ENCODE data around the gene CEP131.

Gene CEP131

DNA sequence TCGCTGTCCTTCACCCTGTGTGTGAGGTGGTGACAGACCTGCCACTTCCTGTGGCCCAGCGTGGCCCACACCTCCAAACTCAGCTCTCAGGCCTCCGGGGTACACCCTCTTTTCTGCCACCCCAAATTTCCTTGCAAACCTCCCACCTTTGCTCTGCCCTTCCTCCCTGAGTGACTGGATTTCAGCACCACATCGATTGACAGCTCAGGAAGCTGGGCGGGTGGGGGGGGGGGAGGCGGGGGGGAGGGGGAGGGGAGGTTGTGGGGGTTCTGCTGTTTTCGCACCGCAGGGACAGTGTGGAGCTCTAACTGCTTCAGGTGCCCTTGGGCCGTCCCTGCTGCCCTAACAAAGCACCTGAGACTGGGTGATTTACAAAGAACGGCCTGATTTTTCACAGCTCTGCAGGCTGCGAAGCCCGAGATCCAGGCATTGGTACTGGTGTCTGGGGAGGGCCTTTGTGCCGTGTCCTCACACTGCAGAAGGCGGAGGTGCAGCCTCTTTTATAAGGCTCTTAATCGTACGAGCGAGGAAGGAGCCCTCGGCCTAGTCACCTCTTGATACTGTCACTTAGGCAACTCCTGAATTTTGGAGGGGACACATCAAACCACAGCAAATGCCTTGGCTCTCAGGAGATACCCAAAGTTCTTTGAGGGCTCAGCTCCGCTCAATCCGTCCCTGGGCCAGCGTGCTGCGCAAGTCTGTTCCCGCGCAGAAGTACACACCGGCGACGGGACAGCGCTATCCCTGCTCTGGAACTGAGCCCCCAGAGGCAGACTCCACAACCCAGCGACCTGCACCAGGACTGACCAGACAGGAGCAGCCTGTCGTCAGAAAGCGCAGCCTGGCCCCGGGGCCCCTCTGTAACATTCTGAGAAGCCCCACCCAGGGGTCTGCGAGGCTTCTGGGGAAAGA, 19.9 kb upstream of the CEP131 start:
- Histone ChIP-seq H3K36me3 (ENCODE audit: control insufficient read depth, low read depth, low read length) (peaks cover 8% of the 10 kb centered on the region), H3K4me1 (ENCODE audit: control insufficient read depth, low read depth, low read length) (peaks cover 9% of the 10 kb centered on the region)

DNA sequence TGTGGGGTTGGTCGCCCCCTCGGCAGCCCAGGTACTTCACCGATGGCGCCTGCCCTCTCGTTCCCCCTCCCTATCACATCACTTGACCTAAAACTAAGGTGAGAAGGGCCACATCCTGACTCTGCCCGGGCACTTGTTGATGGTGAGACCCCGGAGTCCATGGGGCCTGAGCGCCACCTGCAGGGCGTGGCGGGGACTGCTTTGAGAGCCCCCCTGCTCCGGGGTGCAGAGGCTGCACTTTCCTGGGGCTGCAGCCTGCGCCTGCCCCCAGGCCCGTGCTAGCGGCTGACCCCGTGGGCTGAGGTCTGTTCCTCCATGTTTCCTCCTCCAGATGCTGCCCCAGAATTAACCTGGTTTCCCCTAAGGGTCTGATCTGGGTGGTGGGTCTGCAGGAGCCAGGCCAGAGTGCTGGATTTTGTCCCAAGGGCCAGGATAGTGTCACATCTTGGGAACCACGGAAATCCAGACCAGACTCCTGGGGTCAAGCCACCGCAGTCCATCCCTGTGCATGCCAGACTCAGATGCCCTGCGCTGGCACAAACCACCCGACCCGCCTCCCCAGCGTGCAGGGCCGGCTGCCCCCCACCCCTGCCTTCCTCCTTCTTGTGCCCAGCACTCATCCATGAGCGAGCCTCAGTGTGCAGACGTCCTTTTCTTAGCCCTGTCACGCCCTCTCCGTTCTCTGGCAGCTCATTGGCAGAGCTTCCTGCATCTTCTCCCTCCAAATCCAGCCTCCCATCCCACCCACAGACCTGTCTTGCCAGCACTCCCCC, 19.1 kb upstream of the CEP131 start:
- no peak overlapping the region for H3K9ac ChIP-seq (ENCODE audit: low read length)

More for the DNA sequence above, 19.9 kb upstream of the CEP131 start:
- no peak overlapping the region for H3K27ac ChIP-seq (ENCODE audit: low read length)
- no peaks in the 10 kb centered on the region for H3K9me3 ChIP-seq (ENCODE audit: control insufficient read depth, low read depth, low read length)
- H3K27me3 ChIP-seq (ENCODE audit: control insufficient read depth, insufficient read depth, low read length), result no peaks in the 10 kb centered on the region
- no peak overlapping the region for H3K9ac ChIP-seq (ENCODE audit: low read length)
- no peak overlapping the region for H3K4me3 ChIP-seq (ENCODE audit: low read length)

DNA sequence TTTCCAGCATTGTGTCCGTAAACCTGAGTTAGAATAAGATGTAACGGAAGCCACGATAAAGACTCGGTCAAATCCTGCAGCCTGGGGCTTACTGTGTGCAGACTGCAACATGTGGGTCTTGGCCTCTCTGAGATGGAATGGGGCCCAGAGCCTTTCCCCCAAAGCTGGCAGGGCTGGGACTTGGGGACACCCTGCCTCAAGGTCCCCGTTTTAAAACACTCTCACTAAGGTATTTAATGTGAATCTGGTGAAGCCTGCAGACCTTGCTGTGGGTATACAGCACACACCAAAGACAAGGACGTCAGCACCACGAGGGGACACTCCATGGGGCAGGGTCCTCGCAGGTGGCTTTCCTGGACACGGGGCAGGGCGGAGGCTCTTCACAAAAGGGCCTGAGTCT, 18.4 kb upstream of the CEP131 start:
- H3K9me3 ChIP-seq (ENCODE audit: control insufficient read depth, low read depth, low read length), result no peaks in the 10 kb centered on the region
- no peak overlapping the region for H3K9ac ChIP-seq (ENCODE audit: low read length)
- no peaks in the 10 kb centered on the region for H3K27me3 ChIP-seq (ENCODE audit: control insufficient read depth, insufficient read depth, low read length)
- H3K36me3 ChIP-seq (ENCODE audit: control insufficient read depth, low read depth, low read length), result peaks cover 8% of the 10 kb centered on the region
- H3K4me3 ChIP-seq (ENCODE audit: low read length), result no peak overlapping the region
- H3K27ac ChIP-seq (ENCODE audit: low read length), result no peak overlapping the region
- H3K4me1 ChIP-seq (ENCODE audit: control insufficient read depth, low read depth, low read length), result peaks cover 9% of the 10 kb centered on the region

More for the DNA sequence above, 19.1 kb upstream of the CEP131 start:
- no peak overlapping the region for H3K27ac ChIP-seq (ENCODE audit: low read length)
- H3K9me3 ChIP-seq (ENCODE audit: control insufficient read depth, low read depth, low read length), result no peaks in the 10 kb centered on the region
- H3K27me3 ChIP-seq (ENCODE audit: control insufficient read depth, insufficient read depth, low read length), result no peaks in the 10 kb centered on the region
- H3K36me3 ChIP-seq (ENCODE audit: control insufficient read depth, low read depth, low read length), result peaks cover 8% of the 10 kb centered on the region
- no peak overlapping the region for H3K4me3 ChIP-seq (ENCODE audit: low read length)
- peaks cover 9% of the 10 kb centered on the region for H3K4me1 ChIP-seq (ENCODE audit: control insufficient read depth, low read depth, low read length)

DNA sequence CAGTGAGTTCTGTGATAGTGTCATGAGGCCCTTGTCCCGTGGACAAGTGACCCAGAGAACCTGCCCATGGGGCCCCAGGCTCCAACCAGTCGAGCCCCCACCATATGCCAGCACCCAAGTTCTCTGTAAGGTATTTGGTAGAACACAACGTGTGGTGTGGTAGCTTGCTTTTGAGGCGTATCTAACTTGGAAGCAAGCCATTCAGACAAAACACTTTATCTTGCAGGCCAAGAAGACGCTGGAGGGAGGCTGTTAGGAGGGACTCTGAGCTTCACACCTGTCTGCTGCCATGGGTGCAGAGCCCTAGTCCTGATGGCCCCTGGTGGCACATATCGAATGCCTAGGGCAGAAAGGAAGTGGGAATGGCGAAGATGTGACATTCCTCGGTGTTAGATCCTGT, 18.0 kb upstream of the CEP131 start:
- Histone ChIP-seq H3K4me1 (ENCODE audit: control insufficient read depth, low read depth, low read length) (peaks cover 9% of the 10 kb centered on the region), H3K4me3 (ENCODE audit: low read length) (no peak overlapping the region), H3K27ac (ENCODE audit: low read length) (no peak overlapping the region), H3K9me3 (ENCODE audit: control insufficient read depth, low read depth, low read length) (no peaks in the 10 kb centered on the region), H3K36me3 (ENCODE audit: control insufficient read depth, low read depth, low read length) (peaks cover 8% of the 10 kb centered on the region), H3K9ac (ENCODE audit: low read length) (no peak overlapping the region), H3K27me3 (ENCODE audit: control insufficient read depth, insufficient read depth, low read length) (no peaks in the 10 kb centered on the region)

DNA sequence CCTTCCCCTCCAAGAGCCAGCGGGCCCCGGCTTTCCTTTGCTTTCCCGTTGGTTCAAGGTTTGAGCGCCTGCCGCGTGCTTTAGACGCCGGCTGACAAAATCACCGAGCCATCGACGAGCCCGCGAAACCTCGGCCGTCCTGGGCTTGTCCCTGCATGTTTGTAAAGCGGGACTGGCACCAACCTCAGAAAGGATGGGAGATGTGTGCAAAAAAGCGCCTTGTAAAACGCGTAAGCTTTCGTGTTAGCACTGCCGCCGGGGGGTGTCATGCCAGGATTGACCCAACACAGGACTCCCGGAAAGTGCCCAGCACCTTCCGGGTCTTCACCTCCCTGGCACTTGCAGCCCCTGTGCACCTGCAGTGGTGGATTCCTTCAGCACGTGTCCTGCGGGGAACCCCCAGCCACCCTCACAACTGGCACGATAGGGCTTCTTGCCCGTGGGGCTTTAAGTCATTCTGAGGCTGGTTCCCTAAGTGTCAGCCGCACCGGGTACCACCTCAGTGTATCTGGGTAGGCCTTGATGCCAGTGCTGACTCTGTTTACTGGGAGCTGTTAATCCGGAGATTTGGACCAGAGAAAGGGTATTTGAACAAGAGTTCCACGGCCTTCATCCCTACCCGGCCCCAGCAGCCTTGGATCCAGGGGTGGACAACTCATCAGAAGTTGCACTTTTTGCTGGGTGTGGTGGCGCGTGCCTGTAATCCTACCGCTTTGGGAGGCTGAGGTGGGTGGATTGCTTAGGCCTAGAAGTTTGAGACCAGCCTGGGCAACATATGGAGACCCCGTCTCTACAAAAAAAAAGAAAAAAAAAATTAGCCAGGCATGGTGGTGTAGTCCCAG, 17.2 kb upstream of the CEP131 start:
- peak overlapping the region; percentile 89 for H3K4me3 ChIP-seq (ENCODE audit: low read length)
- H3K9ac ChIP-seq (ENCODE audit: low read length), result peak overlapping the region; percentile 87
- peaks cover 8% of the 10 kb centered on the region for H3K36me3 ChIP-seq (ENCODE audit: control insufficient read depth, low read depth, low read length)
- no peaks in the 10 kb centered on the region for H3K9me3 ChIP-seq (ENCODE audit: control insufficient read depth, low read depth, low read length)
- no peaks in the 10 kb centered on the region for H3K27me3 ChIP-seq (ENCODE audit: control insufficient read depth, insufficient read depth, low read length)
- H3K4me1 ChIP-seq (ENCODE audit: control insufficient read depth, low read depth, low read length), result peaks cover 9% of the 10 kb centered on the region
- H3K27ac ChIP-seq (ENCODE audit: low read length), result no peak overlapping the region

DNA sequence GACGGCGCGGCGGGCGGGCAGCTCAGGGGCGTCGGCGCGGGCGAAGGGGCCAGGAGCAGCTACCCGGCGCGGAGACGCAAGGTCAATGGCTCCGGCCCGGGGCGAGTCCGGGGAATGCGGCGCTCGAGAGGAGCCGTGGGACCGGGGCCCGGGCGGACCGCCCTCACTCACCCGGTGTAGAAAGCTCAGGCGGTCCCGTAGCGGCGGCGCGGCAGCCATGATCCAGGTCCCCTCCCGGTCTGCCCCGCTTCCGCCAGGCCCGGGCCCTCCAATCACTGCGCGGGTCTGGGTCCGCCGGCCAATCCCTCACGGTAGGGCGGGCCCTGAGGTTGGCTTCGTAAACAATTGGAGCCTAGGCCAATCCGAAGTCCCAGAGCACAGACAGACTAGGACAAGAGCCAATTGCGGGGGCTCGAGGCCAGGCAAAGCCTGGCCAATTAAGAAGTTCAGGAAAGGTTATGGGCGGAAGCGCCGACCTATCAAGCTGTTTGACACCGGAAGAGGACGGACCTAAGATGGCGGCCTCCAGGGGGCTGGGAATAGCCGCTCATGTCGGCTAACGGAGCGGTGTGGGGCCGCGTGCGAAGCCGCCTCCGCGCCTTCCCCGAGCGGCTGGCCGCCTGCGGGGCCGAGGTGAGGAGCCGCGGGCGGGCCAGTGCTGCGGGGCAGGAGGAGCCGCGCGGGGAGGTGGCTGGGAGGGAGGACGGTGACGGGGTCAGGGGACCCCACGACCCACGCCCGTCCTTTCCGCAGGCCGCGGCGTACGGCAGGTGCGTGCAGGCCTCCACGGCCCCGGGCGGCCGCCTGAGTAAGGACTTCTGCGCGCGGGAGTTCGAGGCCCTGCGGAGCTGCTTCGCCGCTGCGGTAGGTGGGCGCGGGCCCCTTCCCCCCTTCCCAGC, 16.3 kb upstream of the CEP131 start, which contains the start of the genes NDUFAF8 and TEPSIN:
Gene NDUFAF8, plus strand, starts transcription at position 504 of the 899 bp plus-strand sequence. Its CDS starts 46 bp downstream, at position 550.
Gene TEPSIN, minus strand, starts transcription at position 241 of the 899 bp plus-strand sequence. Its CDS starts 22 bp downstream, at position 219.
- Histone ChIP-seq H3K27me3 (ENCODE audit: control insufficient read depth, insufficient read depth, low read length) (no peaks in the 10 kb centered on the region), H3K9me3 (ENCODE audit: control insufficient read depth, low read depth, low read length) (no peaks in the 10 kb centered on the region), H3K36me3 (ENCODE audit: control insufficient read depth, low read depth, low read length) (peaks cover 8% of the 10 kb centered on the region), H3K4me3 (ENCODE audit: low read length) (peak within 1 kb of the TSS; percentile 89), H3K4me1 (ENCODE audit: control insufficient read depth, low read depth, low read length) (peaks cover 9% of the 10 kb centered on the region), H3K9ac (ENCODE audit: low read length) (peak within 1 kb of the TSS; percentile 87), H3K27ac (ENCODE audit: low read length) (no peak within 1 kb of the TSS)

DNA sequence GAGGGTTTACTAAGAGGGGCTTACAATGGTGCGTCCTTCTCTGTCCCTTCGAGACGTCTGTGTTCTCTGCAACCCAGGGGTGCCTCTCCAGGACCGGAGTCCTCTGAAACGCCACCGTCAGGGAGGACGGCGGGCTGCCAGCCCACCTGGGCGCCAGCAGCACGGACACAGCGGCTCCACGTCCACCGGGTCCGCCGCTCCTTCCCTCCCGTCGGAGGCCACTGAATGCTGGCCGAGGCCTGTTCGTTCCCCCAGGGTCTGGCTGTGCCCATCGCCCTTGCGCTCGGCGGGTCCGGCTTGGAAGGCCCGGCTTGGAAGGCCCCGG, 15.7 kb upstream of the CEP131 start:
- no peak overlapping the region for H3K27ac ChIP-seq (ENCODE audit: low read length)
- H3K9ac ChIP-seq (ENCODE audit: low read length), result peak overlapping the region; percentile 87
- no peaks in the 10 kb centered on the region for H3K27me3 ChIP-seq (ENCODE audit: control insufficient read depth, insufficient read depth, low read length)
- H3K9me3 ChIP-seq (ENCODE audit: control insufficient read depth, low read depth, low read length), result no peaks in the 10 kb centered on the region
- peaks cover 9% of the 10 kb centered on the region for H3K4me1 ChIP-seq (ENCODE audit: control insufficient read depth, low read depth, low read length)
- H3K36me3 ChIP-seq (ENCODE audit: control insufficient read depth, low read depth, low read length), result peaks cover 8% of the 10 kb centered on the region
- peak overlapping the region; percentile 89 for H3K4me3 ChIP-seq (ENCODE audit: low read length)

DNA sequence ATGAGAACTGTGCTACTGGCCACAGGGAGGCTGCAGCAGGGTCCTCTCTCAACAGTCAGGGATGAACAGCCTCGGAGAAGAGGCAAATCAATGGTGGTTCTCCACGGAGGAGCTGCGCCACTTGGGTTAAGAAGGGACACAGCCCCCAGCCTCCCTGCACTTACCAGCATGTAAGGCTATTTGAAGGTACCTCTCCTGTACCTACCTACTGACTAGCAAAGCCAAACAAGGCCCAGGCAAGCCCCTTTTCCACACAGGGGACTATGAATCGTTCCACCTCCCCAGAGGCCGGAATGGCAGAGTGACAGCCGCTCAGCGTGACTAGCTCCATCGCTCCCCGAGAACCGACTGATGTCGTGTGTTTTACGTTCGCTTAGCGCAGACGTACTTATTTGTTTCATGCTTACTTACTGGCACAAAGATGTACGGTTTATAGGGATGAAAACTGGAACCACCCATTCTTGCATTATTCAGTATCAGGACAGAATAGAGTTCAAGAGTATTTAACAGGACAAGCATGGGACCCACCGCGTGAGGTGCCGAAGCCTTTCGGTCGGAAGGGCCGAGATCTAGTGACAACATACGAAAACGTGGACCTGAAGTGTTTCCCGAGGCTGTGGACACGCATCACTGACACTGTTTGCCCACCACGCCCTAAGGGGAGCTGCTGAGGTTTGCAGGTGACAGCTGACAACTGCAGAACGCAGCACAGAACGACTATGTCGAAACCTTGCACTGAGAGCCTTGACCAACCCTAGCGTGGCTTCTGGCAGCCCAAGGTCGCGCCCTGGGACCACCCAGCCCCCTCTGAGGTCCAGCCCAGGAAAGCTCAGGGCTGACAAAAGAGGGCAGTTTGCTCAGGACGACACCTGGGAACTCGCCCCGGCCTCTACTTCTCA, 15.1 kb upstream of the CEP131 start:
- H3K9me3 ChIP-seq (ENCODE audit: control insufficient read depth, low read depth, low read length), result no peaks in the 10 kb centered on the region
- H3K4me3 ChIP-seq (ENCODE audit: low read length), result peak overlapping the region; percentile 89
- no peak overlapping the region for H3K27ac ChIP-seq (ENCODE audit: low read length)
- H3K4me1 ChIP-seq (ENCODE audit: control insufficient read depth, low read depth, low read length), result peaks cover 9% of the 10 kb centered on the region
- peaks cover 8% of the 10 kb centered on the region for H3K36me3 ChIP-seq (ENCODE audit: control insufficient read depth, low read depth, low read length)
- H3K27me3 ChIP-seq (ENCODE audit: control insufficient read depth, insufficient read depth, low read length), result no peaks in the 10 kb centered on the region
- peak overlapping the region; percentile 87 for H3K9ac ChIP-seq (ENCODE audit: low read length)

DNA sequence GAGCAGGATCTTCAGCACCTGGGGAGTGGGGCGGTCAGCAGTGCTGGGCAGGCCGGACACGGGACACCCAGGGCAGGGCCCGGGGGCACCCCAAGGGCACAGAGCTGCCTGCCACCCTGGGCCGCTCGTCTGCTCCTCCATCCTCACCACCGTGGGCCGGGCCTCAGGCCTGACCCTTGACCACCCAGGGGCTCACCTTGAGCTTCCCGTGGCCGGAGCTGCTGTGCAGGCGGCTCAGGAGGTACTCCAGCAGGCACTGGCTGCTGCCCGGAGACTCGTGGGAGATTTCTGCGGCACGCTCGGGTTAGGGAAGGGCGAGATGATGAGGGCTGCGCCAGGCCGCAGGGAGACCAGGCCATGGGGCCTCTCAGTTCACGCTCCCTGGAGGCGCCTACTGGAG, 14.0 kb upstream of the CEP131 start:
- Histone ChIP-seq H3K4me3 (ENCODE audit: low read length) (no peak overlapping the region), H3K9me3 (ENCODE audit: control insufficient read depth, low read depth, low read length) (no peaks in the 10 kb centered on the region), H3K9ac (ENCODE audit: low read length) (no peak overlapping the region), H3K36me3 (ENCODE audit: control insufficient read depth, low read depth, low read length) (peaks cover 8% of the 10 kb centered on the region), H3K27me3 (ENCODE audit: control insufficient read depth, insufficient read depth, low read length) (no peaks in the 10 kb centered on the region), H3K27ac (ENCODE audit: low read length) (no peak overlapping the region), H3K4me1 (ENCODE audit: control insufficient read depth, low read depth, low read length) (peaks cover 9% of the 10 kb centered on the region)
